MCF 10A (cell line): ENCODE measurements around the gene ADAMTS8. TPM values are rescaled to one million over a fixed set of nuclear protein-coding genes. Genes with fewer than 3 reads are reported as not detected.

Experiments used
- BruUV-seq: library from RNA; stranded (reverse); fragments of 400-500 nt; replicated peaks from 2 replicates; lab custom pipeline; 2021; lab: Mats Ljungman, UMichigan
- CTCF ChIA-PET: fragments of 300-600 bp; sonication (Branson Sonifier 250); formaldehyde crosslinking; extraction: SDS; loops from one replicate; lab custom pipeline; 2021; ENCODE audit warnings: antibody characterized with exemption, inconsistent platforms; lab: Yijun Ruan, JAX
- POLR2A ChIA-PET: fragments of 300-600, 350-650 bp; sonication (Branson Sonifier 250); formaldehyde crosslinking; extraction: SDS; loops from one replicate; lab custom pipeline; 2020; ENCODE audit warnings: antibody characterized with exemption, inconsistent platforms; lab: Yijun Ruan, JAX
- DNase-seq: peaks from one replicate; pipeline ENCODE4 v3.0.0-alpha.2; 2018; ENCODE audit not compliant: unreplicated experiment
- H3K27ac Mint-ChIP-seq: one replicate; pipeline ENCODE4 v1.8.0; 2022; ENCODE audit warnings: mild to moderate bottlenecking, low read depth, mixed read lengths; ENCODE audit not compliant: unreplicated experiment
- H3K27me3 Mint-ChIP-seq: one replicate; pipeline ENCODE4 v1.8.0; 2022; ENCODE audit warnings: mixed read lengths; ENCODE audit not compliant: insufficient read depth, unreplicated experiment
- H3K36me3 Mint-ChIP-seq: one replicate; pipeline ENCODE4 v1.8.0; 2022; ENCODE audit warnings: mild to moderate bottlenecking, moderate library complexity, mixed read lengths; ENCODE audit not compliant: insufficient read depth, unreplicated experiment
- H3K4me1 Mint-ChIP-seq: one replicate; pipeline ENCODE4 v1.8.0; 2022; ENCODE audit warnings: mixed read lengths; ENCODE audit not compliant: insufficient read depth, unreplicated experiment
- H3K4me3 Mint-ChIP-seq: one replicate; pipeline ENCODE4 v1.8.0; 2022; ENCODE audit warnings: mild to moderate bottlenecking, moderate library complexity, mixed read lengths; ENCODE audit not compliant: unreplicated experiment
- H3K9me3 Mint-ChIP-seq: one replicate; pipeline ENCODE4 v1.8.0; 2022; ENCODE audit warnings: mixed read lengths; ENCODE audit not compliant: unreplicated experiment
- CTCF ChIP-seq: fragments of 200-600 bp; IDR thresholded peaks from one replicate; pipeline ENCODE4 v1.8.0; 2022; ENCODE audit warnings: antibody characterized with exemption, mild to moderate bottlenecking; ENCODE audit not compliant: unreplicated experiment
- intact Hi-C: fragments of 100-400 bp; cut with micrococcal nuclease; formaldehyde crosslinking; loops from 2 replicates; pipeline ENCODE4 v1.14.1; 2022
- total RNA-seq: library from RNA; stranded (reverse); gene quantifications from 2 replicates; pipeline ENCODE4 v1.2.3, GENCODE V29; 2022

The ADAMTS8 gene
- total RNA-seq, 1 experiment from 2014 or later, result not detected

GRCh38 chr11:130389335-130389935 lies 39.0 kb downstream of the ADAMTS8 start:
- intact Hi-C loops, result no loop called here
- no peak overlapping the region for H3K4me3 Mint-ChIP-seq
- no peak for DNase-seq
- H3K27ac Mint-ChIP-seq, result no peak overlapping the region
- POLR2A ChIA-PET, result interaction anchor here (0.8 kb wide), 1 partner anchor 78 kb away, joined by 3 read pairs; no protein-coding TSS in a partner anchor
- H3K27me3 Mint-ChIP-seq, result peaks cover 35% of the 10 kb centered on the region
- CTCF ChIA-PET, result interaction anchor here (0.6 to 2.4 kb wide), 10 partner anchors 8 to 473 kb away, joined by 3 to 12 read pairs (median 4); no protein-coding TSS in a partner anchor
- H3K9me3 Mint-ChIP-seq, result no peaks in the 10 kb centered on the region
- H3K36me3 Mint-ChIP-seq, result no peaks in the 10 kb centered on the region
- peaks cover 15% of the 10 kb centered on the region for H3K4me1 Mint-ChIP-seq
- no TSS peak for BruUV-seq
- no peak for TF ChIP-seq CTCF

- H3K36me3 Mint-ChIP-seq, result no peaks in the 10 kb centered on the region
- no TSS peak for BruUV-seq
- ChIA-PET CTCF (interaction anchor here (0.6 to 1.8 kb wide), 3 partner anchors 7 to 43 kb away, joined by 3 to 10 read pairs (median 4); no protein-coding TSS in a partner anchor), POLR2A (no interaction called here)
- no peak for DNase-seq
- H3K4me3 Mint-ChIP-seq, result no peak overlapping the region
- H3K27ac Mint-ChIP-seq, result no peak overlapping the region
- no peak for TF ChIP-seq CTCF
- no peaks in the 10 kb centered on the region for H3K9me3 Mint-ChIP-seq
- peaks cover 28% of the 10 kb centered on the region for H3K27me3 Mint-ChIP-seq
- peaks cover 15% of the 10 kb centered on the region for H3K4me1 Mint-ChIP-seq
- intact Hi-C loops, result no loop called here
Observed at GRCh38 chr11:130388607-130389205, 39.7 kb downstream of the ADAMTS8 start.

GRCh38 chr11:130386056-130386455 lies 42.4 kb downstream of the ADAMTS8 start:
- TF ChIP-seq CTCF, result no peak
- no peaks in the 10 kb centered on the region for H3K9me3 Mint-ChIP-seq
- intact Hi-C loops, result no loop called here
- H3K4me3 Mint-ChIP-seq, result no peak overlapping the region
- H3K36me3 Mint-ChIP-seq, result no peaks in the 10 kb centered on the region
- peaks cover 2% of the 10 kb centered on the region for H3K27me3 Mint-ChIP-seq
- BruUV-seq, result no TSS peak
- H3K27ac Mint-ChIP-seq, result no peak overlapping the region
- POLR2A ChIA-PET, result no interaction called here
- CTCF ChIA-PET, result no interaction called here
- H3K4me1 Mint-ChIP-seq, result peaks cover 15% of the 10 kb centered on the region
- no peak for DNase-seq
